ENCODE measurements around the gene INSYN1.

DNA sequence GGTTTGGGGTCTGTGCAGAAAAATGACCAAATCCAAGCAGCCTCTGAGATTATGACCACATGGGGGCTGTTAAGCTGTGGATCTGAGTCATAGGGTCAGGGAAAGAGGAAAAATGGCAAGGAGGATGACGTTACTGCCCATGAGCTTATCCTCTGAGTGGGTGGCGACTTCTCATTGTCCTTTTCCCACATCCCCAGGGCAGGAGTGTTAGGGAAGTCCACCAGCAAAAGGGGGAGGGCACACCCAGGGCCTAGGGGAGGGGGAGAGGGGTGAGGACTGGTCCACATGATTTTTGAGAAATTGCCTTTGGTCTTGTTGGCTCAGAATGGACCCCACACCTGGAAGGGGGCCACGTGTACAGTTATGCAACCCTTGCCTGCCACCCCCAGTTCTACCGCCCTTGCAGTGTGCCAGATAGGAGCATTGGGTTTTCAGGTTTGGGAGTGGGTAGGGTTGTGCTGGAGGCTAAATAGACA lies 66.3 kb downstream of the INSYN1 start:
- TF ChIP-seq EZH2 (IDR thresholded peaks at IDR 0.05; ENCODE audit: borderline replicate concordance, insufficient read depth, low read length, poor library complexity, severe bottlenecking) (no peak), CTCF (IDR thresholded peaks at IDR 0.05; ENCODE audit: poor library complexity, severe bottlenecking) (no peak), RAD21 (conservative IDR thresholded peaks at IDR 0.05) (no peak), TAF1 (IDR thresholded peaks at IDR 0.05; ENCODE audit: low read depth) (no peak)

All from neural cell (in vitro differentiated cells).